ENCODE data around the gene PINLYP.

DNA sequence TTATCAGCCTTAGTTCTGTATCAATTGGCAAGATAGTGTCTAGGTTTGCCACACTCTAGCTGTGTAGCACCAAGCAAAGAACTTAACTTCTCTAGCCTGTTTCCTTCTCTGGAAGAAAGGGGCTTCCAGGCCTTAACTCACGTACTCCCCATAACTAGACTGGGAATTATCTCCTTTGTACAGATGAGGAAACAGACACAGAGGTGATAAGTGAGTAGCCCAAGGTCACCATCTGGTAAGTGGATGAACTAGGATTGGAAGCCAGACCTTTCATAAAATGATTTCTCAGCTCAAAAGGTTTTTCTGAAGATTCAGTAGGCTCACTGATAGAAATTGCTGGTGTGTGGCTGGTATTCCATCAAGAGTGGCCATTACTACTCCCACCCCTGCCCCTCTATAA is 40.7 kb downstream of the PINLYP start:
- TF ChIP-seq, protein P1, sequence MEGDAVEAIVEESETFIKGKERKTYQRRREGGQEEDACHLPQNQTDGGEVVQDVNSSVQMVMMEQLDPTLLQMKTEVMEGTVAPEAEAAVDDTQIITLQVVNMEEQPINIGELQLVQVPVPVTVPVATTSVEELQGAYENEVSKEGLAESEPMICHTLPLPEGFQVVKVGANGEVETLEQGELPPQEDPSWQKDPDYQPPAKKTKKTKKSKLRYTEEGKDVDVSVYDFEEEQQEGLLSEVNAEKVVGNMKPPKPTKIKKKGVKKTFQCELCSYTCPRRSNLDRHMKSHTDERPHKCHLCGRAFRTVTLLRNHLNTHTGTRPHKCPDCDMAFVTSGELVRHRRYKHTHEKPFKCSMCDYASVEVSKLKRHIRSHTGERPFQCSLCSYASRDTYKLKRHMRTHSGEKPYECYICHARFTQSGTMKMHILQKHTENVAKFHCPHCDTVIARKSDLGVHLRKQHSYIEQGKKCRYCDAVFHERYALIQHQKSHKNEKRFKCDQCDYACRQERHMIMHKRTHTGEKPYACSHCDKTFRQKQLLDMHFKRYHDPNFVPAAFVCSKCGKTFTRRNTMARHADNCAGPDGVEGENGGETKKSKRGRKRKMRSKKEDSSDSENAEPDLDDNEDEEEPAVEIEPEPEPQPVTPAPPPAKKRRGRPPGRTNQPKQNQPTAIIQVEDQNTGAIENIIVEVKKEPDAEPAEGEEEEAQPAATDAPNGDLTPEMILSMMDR (IDR thresholded peaks at IDR 0.05): no peak
- TF ChIP-seq POLR2A (IDR thresholded peaks at IDR 0.05): no peak

Measured in gastroesophageal sphincter (tissue), 3 donors.